Astrocyte (in vitro differentiated cells and primary cell): ENCODE data around the gene FKBP1A. TPM values are rescaled to one million over a fixed set of nuclear protein-coding genes. Genes with fewer than 3 reads are reported as not detected.

ENCODE experiments used
- DNase-seq: peaks from one replicate; pipeline ENCODE4 v3.0.0-alpha.2; 2010; ENCODE audit warnings: low read depth
- FAIRE-seq: peaks from 2 replicates; lab custom pipeline; 2011; peaks lifted over from hg19 to GRCh38; lab: Jason Lieb, UNC
- H2AFZ ChIP-seq: 2 replicates; pipeline ENCODE4 v1.6.0; 2012; ENCODE audit warnings: low read depth, low read length, inconsistent platforms
- H3K27ac ChIP-seq: 2 replicates; pipeline ENCODE4 v1.5.1; 2011; ENCODE audit warnings: low read depth, low read length, inconsistent platforms
- H3K27me3 ChIP-seq: 2 replicates; pipeline ENCODE4 v1.6.0; 2011; ENCODE audit warnings: low read length, inconsistent platforms; ENCODE audit not compliant: insufficient read depth
- H3K36me3 ChIP-seq: 2 replicates; pipeline ENCODE4 v1.5.1; 2011; ENCODE audit warnings: low read length, inconsistent platforms; ENCODE audit not compliant: insufficient read depth
- H3K4me1 ChIP-seq: 2 replicates; pipeline ENCODE4 v1.5.1; 2011; ENCODE audit warnings: low read length, inconsistent platforms; ENCODE audit not compliant: insufficient read depth
- H3K4me2 ChIP-seq: 2 replicates; pipeline ENCODE4 v1.6.0; 2012; ENCODE audit warnings: low read length, inconsistent platforms
- H3K4me3 ChIP-seq: 2 replicates; pipeline ENCODE4 v1.5.1; 2011; ENCODE audit warnings: low read depth, mild to moderate bottlenecking, low read length, inconsistent platforms; ENCODE audit not compliant: insufficient read depth
- H3K79me2 ChIP-seq: 2 replicates; pipeline ENCODE4 v1.6.0; 2012; ENCODE audit warnings: mild to moderate bottlenecking, low read length, inconsistent platforms; ENCODE audit not compliant: insufficient read depth
- H3K9ac ChIP-seq: 2 replicates; pipeline ENCODE4 v1.6.0; 2012; ENCODE audit warnings: mild to moderate bottlenecking, low read length, inconsistent platforms
- H3K9me3 ChIP-seq: 2 replicates; pipeline ENCODE4 v1.5.1; 2012; ENCODE audit warnings: low read depth, mild to moderate bottlenecking, low read length, inconsistent platforms; ENCODE audit not compliant: insufficient read depth
- H4K20me1 ChIP-seq: 2 replicates; pipeline ENCODE4 v1.6.0; 2012; ENCODE audit warnings: low read length, inconsistent platforms; ENCODE audit not compliant: insufficient read depth
- H3K27ac Mint-ChIP-seq: one replicate; pipeline ENCODE4 v1.8.0; 2021; ENCODE audit warnings: mild to moderate bottlenecking, mixed read lengths; ENCODE audit not compliant: unreplicated experiment
- H3K27me3 Mint-ChIP-seq: one replicate; pipeline ENCODE4 v1.8.0; 2021; ENCODE audit warnings: low read depth, mixed read lengths; ENCODE audit not compliant: unreplicated experiment
- H3K36me3 Mint-ChIP-seq: one replicate; pipeline ENCODE4 v1.8.0; 2021; ENCODE audit warnings: low read depth, mixed read lengths; ENCODE audit not compliant: unreplicated experiment
- H3K4me1 Mint-ChIP-seq: one replicate; pipeline ENCODE4 v1.8.0; 2021; ENCODE audit warnings: low read depth, mixed read lengths; ENCODE audit not compliant: unreplicated experiment
- H3K4me3 Mint-ChIP-seq: one replicate; pipeline ENCODE4 v1.8.0; 2021; ENCODE audit warnings: mild to moderate bottlenecking, moderate library complexity, mixed read lengths; ENCODE audit not compliant: unreplicated experiment
- H3K9me3 Mint-ChIP-seq: one replicate; pipeline ENCODE4 v1.8.0; 2021; ENCODE audit warnings: mild to moderate bottlenecking, mixed read lengths; ENCODE audit not compliant: unreplicated experiment
- EZH2 ChIP-seq: IDR thresholded peaks from 2 replicates; pipeline ENCODE4 v1.6.1; 2012; ENCODE audit warnings: mild to moderate bottlenecking, low read length, inconsistent platforms; ENCODE audit not compliant: insufficient read depth
- total RNA-seq: library from RNA; stranded (reverse); gene quantifications from 2 replicates; pipeline ENCODE4 v1.2.1, GENCODE V29; 2021
- TF ChIP-seq, protein P1 (sequence below): IDR thresholded peaks from 2 replicates; pipeline ENCODE4 v1.5.1; 2011; ENCODE audit warnings: low read depth, mild to moderate bottlenecking, inconsistent platforms, low read length, moderate library complexity; ENCODE audit not compliant: insufficient read depth

Gene FKBP1A
- total RNA-seq, 1 donor from 2014 or later = 379 TPM

DNA sequence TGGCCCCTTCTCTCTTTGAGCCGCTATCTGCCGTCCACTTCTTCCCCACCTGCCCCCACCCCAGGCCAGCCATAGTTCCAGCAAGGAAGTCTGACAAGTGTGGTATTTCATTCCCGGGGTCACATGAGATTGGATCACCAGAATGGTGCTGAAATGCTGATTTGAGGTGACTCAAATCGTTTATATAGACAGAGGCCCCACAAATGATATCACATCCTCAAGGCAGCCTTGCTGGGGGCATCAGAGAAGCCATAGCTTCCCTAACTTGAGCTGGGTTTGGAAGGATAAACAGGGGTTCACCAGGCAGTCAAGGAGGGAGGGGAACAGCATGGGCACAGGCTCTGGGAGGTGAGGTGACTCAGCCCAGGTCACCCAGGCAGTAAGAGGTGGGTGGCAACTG is 73.8 kb downstream of the FKBP1A start:
- no peak overlapping the region for H3K4me3 ChIP-seq
- no peak overlapping the region for H2AFZ ChIP-seq
- no peaks in the 10 kb centered on the region for H3K36me3 ChIP-seq
- no peaks in the 10 kb centered on the region for H3K9me3 ChIP-seq
- peaks cover 15% of the 10 kb centered on the region for H3K27me3 Mint-ChIP-seq
- H3K4me2 ChIP-seq = no peak overlapping the region
- TF ChIP-seq, protein P1, sequence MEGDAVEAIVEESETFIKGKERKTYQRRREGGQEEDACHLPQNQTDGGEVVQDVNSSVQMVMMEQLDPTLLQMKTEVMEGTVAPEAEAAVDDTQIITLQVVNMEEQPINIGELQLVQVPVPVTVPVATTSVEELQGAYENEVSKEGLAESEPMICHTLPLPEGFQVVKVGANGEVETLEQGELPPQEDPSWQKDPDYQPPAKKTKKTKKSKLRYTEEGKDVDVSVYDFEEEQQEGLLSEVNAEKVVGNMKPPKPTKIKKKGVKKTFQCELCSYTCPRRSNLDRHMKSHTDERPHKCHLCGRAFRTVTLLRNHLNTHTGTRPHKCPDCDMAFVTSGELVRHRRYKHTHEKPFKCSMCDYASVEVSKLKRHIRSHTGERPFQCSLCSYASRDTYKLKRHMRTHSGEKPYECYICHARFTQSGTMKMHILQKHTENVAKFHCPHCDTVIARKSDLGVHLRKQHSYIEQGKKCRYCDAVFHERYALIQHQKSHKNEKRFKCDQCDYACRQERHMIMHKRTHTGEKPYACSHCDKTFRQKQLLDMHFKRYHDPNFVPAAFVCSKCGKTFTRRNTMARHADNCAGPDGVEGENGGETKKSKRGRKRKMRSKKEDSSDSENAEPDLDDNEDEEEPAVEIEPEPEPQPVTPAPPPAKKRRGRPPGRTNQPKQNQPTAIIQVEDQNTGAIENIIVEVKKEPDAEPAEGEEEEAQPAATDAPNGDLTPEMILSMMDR = no peak
- TF ChIP-seq EZH2 = no peak
- DNase-seq (no peak), FAIRE-seq (no peak)
- H3K36me3 Mint-ChIP-seq = no peaks in the 10 kb centered on the region
- H3K79me2 ChIP-seq = no peaks in the 10 kb centered on the region
- no peaks in the 10 kb centered on the region for H3K9me3 Mint-ChIP-seq
- no peaks in the 10 kb centered on the region for H3K27me3 ChIP-seq
- no peak overlapping the region for H3K27ac ChIP-seq
- H3K4me3 Mint-ChIP-seq = no peak overlapping the region
- H3K27ac Mint-ChIP-seq = no peak overlapping the region
- no peak overlapping the region for H3K9ac ChIP-seq
- H4K20me1 ChIP-seq = no peaks in the 10 kb centered on the region
- H3K4me1 ChIP-seq = peaks cover 21% of the 10 kb centered on the region
- H3K4me1 Mint-ChIP-seq = peaks cover under 1% of the 10 kb centered on the region

Other genes starting within 250 kb of the FKBP1A start
- gene TMEM74B, start 208.1 kb downstream of the FKBP1A start, total RNA-seq = 2.1 and 2.4 TPM in 2 replicates
- not detected in 2 replicates for gene C20orf202, start 189.6 kb downstream of the FKBP1A start, total RNA-seq
- gene RAD21L1, start 167.0 kb downstream of the FKBP1A start, total RNA-seq = 0.34 TPM in 1 of 2 replicates, not detected in the other
- gene SNPH, start 126.8 kb downstream of the FKBP1A start, total RNA-seq = 7.8 and 7.9 TPM in 2 replicates
- 4.6 and 4.8 TPM in 2 replicates for gene SDCBP2, start 63.9 kb downstream of the FKBP1A start, total RNA-seq
- 78.3 and 96.0 TPM in 2 replicates for gene NSFL1C, start 73.8 kb upstream of the FKBP1A start, total RNA-seq
- not detected in 2 replicates for gene SIRPB2, start 98.4 kb upstream of the FKBP1A start, total RNA-seq
- gene SIRPD, start 164.7 kb upstream of the FKBP1A start, total RNA-seq = not detected in 2 replicates
- gene SIRPB1, start 227.0 kb upstream of the FKBP1A start, total RNA-seq = not detected in 2 replicates